Right lobe of liver (tissue), 4 donors: ENCODE results near the gene PET100.

Experiments
- CTCF ChIP-seq, 4 donors: fragments of 200-600 bp in 3 of 4; fragments of 450-650 bp in 1 of 4; IDR thresholded peaks; one replicate each; pipeline versions ENCODE4 v1.5.1 to v1.8.0; 2016 to 2022; ENCODE audit warnings: antibody characterized with exemption in 4 of 4, mild to moderate bottlenecking in 2 of 4
- POLR2A ChIP-seq: fragments of 450-650 bp; IDR thresholded peaks from one replicate; pipeline ENCODE4 v1.6.1; 2017; ENCODE audit warnings: antibody characterized with exemption, mild to moderate bottlenecking
- donor health status: DM: no; HTN: no; CAD: no.
- donor health status: DM: no; HTN: no; CAD: no.
- donor health status: DM: no; HTN: yes; CAD: no.

- no peak for TF ChIP-seq CTCF (IDR thresholded peaks at IDR 0.05)
- TF ChIP-seq POLR2A, result no peak
Measured at GRCh38 chr19:7598180-7598579, 31.4 kb upstream of the PET100 start.
